GM12864 (cell line): ENCODE results near the gene GALNT14.

Experiments used
- DNase-seq: peaks from one replicate; pipeline ENCODE4 v3.0.0-alpha.2; 2011; ENCODE audit warnings: low read depth
- H3K4me3 ChIP-seq: 2 replicates; pipeline ENCODE4 v1.5.1; 2011; ENCODE audit warnings: mild to moderate bottlenecking, low read depth, low read length, control low read depth
- CTCF ChIP-seq: IDR thresholded peaks from 2 replicates; pipeline ENCODE4 v1.5.1; 2011; ENCODE audit warnings: low read depth, mild to moderate bottlenecking, moderate library complexity, low read length, control low read depth, inconsistent platforms; ENCODE audit errors: missing control alignments

Gene GALNT14

GRCh38 chr2:30926606-30927005, 211.6 kb downstream of the GALNT14 start:
- TF ChIP-seq CTCF = no peak
- H3K4me3 ChIP-seq = no peak overlapping the region
- DNase-seq = no peak

- H3K4me3 ChIP-seq = no peak overlapping the region
- no peak for DNase-seq
- TF ChIP-seq CTCF = no peak
These were observed 214.6 kb downstream of the GALNT14 start for GRCh38 chr2:30923623-30924022.

GRCh38 chr2:30920511-30920910, 217.7 kb downstream of the GALNT14 start:
- no peak for DNase-seq
- no peak overlapping the region for H3K4me3 ChIP-seq
- TF ChIP-seq CTCF = no peak

GRCh38 chr2:30915486-30915885, 222.8 kb downstream of the GALNT14 start:
- peak; percentile 45 for TF ChIP-seq CTCF
- no peak for DNase-seq

GRCh38 chr2:30914456-30914855, 223.8 kb downstream of the GALNT14 start:
- DNase-seq = no peak
- no peak overlapping the region for H3K4me3 ChIP-seq
- no peak for TF ChIP-seq CTCF

More at GRCh38 chr2:30915486-30915885, 222.8 kb downstream of the GALNT14 start:
- no peak overlapping the region for H3K4me3 ChIP-seq

GRCh38 chr2:30912056-30912455, 226.2 kb downstream of the GALNT14 start:
- no peak for TF ChIP-seq CTCF
- H3K4me3 ChIP-seq = no peak overlapping the region
- DNase-seq = no peak

GRCh38 chr2:30911327-30911726, 226.9 kb downstream of the GALNT14 start:
- TF ChIP-seq CTCF = no peak
- H3K4me3 ChIP-seq = no peak overlapping the region
- DNase-seq = no peak
